Fibroblast of villous mesenchyme (primary cell): ENCODE results near the gene DPP10. TPM values are rescaled to one million over a fixed set of nuclear protein-coding genes. Genes with fewer than 3 reads are reported as not detected.

Experiments
- DNase-seq: peaks from one replicate; pipeline ENCODE4 v3.0.0-alpha.2; 2010; ENCODE audit warnings: low read depth
- H3K4me3 ChIP-seq: 2 replicates; pipeline ENCODE4 v1.5.1; 2011; ENCODE audit warnings: low read depth, mild to moderate bottlenecking, low read length
- total RNA-seq: library from RNA; depleted of rRNA; stranded (reverse); fragments of >200 nt; gene quantifications from 2 replicates; pipeline ENCODE4 v1.2.3, GENCODE V29; 2012
- TF ChIP-seq, protein P1 (sequence below): IDR thresholded peaks from 2 replicates; pipeline ENCODE4 v1.5.1; 2012; ENCODE audit warnings: low read depth, mild to moderate bottlenecking, low read length; ENCODE audit not compliant: insufficient read depth

Gene DPP10
- total RNA-seq, 1 donor: under 0.01 TPM

DNA sequence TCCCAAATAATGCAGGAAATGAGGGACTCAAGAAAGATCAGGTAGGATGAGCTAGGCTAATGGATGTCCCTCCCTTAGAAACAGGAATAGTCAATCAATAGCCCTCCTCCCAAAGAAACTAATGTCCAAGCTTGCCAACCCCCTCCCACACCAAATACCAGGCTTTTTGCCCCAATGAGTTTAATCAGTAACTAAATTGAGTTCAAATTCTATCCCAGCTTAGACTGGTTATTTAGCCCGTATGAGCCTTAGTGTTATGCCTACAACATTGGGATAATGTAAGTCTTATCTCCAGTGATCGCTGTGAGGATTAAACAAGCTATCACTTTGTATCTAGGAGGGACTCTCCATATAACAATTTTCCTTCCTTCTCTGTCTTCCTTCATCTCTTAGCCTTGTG, 310.7 kb downstream of the DPP10 start:
- no peak for DNase-seq
- no peak overlapping the region for H3K4me3 ChIP-seq
- TF ChIP-seq, protein P1, sequence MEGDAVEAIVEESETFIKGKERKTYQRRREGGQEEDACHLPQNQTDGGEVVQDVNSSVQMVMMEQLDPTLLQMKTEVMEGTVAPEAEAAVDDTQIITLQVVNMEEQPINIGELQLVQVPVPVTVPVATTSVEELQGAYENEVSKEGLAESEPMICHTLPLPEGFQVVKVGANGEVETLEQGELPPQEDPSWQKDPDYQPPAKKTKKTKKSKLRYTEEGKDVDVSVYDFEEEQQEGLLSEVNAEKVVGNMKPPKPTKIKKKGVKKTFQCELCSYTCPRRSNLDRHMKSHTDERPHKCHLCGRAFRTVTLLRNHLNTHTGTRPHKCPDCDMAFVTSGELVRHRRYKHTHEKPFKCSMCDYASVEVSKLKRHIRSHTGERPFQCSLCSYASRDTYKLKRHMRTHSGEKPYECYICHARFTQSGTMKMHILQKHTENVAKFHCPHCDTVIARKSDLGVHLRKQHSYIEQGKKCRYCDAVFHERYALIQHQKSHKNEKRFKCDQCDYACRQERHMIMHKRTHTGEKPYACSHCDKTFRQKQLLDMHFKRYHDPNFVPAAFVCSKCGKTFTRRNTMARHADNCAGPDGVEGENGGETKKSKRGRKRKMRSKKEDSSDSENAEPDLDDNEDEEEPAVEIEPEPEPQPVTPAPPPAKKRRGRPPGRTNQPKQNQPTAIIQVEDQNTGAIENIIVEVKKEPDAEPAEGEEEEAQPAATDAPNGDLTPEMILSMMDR: no peak

GRCh38 chr2:114754907-114755563, 312.6 kb downstream of the DPP10 start:
- TF ChIP-seq, protein P1: no peak
- H3K4me3 ChIP-seq: no peak overlapping the region
- no peak for DNase-seq

GRCh38 chr2:114762376-114762775, 319.9 kb downstream of the DPP10 start:
- DNase-seq: no peak
- no peak overlapping the region for H3K4me3 ChIP-seq
- TF ChIP-seq, protein P1: no peak

GRCh38 chr2:114762986-114763385, 320.5 kb downstream of the DPP10 start:
- DNase-seq: no peak
- TF ChIP-seq, protein P1: no peak
- H3K4me3 ChIP-seq: no peak overlapping the region

DNA sequence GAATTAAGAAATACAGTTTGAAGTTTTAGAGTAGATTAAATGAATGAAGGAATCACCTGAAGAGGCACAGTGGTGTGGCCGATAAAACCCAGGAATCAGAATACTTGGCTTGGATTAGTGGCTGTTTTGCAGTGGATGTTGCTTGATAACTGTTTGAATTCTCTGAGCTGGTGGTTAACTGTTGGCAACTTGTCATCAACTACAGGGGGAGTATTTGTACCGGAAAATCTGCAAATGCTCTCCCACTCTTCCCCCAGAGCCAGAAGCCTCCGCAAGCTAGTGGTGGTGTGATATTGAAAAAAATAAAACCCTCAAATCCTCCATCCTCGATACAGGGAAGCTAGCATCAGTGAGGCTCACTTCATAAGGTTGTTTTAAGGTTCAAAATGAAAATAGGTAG, 326.7 kb downstream of the DPP10 start:
- no peak for DNase-seq
- TF ChIP-seq, protein P1: no peak
- H3K4me3 ChIP-seq: no peak overlapping the region

GRCh38 chr2:114769991-114770390, 327.6 kb downstream of the DPP10 start:
- no peak overlapping the region for H3K4me3 ChIP-seq
- TF ChIP-seq, protein P1: no peak
- DNase-seq: no peak

DNA sequence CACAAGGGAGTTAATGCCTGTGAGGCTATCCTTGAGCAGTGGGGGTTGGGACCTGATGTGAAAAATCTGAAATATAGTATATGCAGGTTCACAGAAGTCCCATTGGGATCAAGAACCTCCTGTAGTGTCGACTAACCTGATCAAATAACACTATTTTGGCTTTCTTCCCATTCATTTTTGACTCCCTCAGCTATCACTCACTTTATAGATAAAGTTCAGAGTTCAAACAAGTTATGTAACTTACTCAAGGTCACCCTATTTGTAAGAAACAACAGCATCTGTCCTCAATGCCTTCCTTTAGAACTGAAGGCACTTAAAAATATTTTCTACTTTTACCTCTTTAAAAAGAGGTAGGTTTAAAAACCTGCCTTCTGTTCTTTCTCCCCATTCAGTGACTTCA, 341.6 kb downstream of the DPP10 start:
- DNase-seq: no peak
- no peak overlapping the region for H3K4me3 ChIP-seq
- TF ChIP-seq, protein P1: no peak
